PC-3 (cell line): ENCODE results near the gene CNTNAP2. TPM values are rescaled to one million over a fixed set of nuclear protein-coding genes. Genes with fewer than 3 reads are reported as not detected.

Experiments used
- ATAC-seq: fragments of 200-7000 bp; cut with Tn5 transposase; 2 replicates; pipeline ENCODE4 v1.9.1; 2020; ENCODE audit warnings: mild to moderate bottlenecking, moderate library complexity
- BruUV-seq: library from RNA; stranded (reverse); fragments of 400-500 nt; replicated peaks from 2 replicates; lab custom pipeline; 2021; lab: Mats Ljungman, UMichigan
- CTCF ChIA-PET: fragments of 300-600 bp; sonication (Branson Sonifier 250); formaldehyde crosslinking; loops from one replicate; lab custom pipeline; 2022; ENCODE audit warnings: antibody characterized with exemption; lab: Charles Lee
- POLR2A ChIA-PET: fragments of 300-600 bp; sonication (Branson Sonifier 250); formaldehyde crosslinking; loops from one replicate; lab custom pipeline; 2022; ENCODE audit warnings: antibody characterized with exemption; ENCODE audit not compliant: unreplicated experiment; lab: Charles Lee
- DNase-seq: peaks from one replicate; pipeline ENCODE4 v3.0.0-alpha.2; 2015
- H2AFZ ChIP-seq: fragments of 300-600 bp; sonication (generic); 2 replicates; pipeline ENCODE4 v1.6.0; 2016; ENCODE audit warnings: antibody characterized with exemption, low read length
- H3F3A ChIP-seq: fragments of 300-600 bp; sonication (generic); one replicate; pipeline ENCODE4 v1.6.0; 2017; ENCODE audit warnings: antibody characterized with exemption, low read length, control low read depth, mild to moderate bottlenecking; ENCODE audit not compliant: unreplicated experiment
- H3K27ac ChIP-seq: fragments of 300-600 bp; sonication (generic); 2 replicates; pipeline ENCODE4 v1.5.1; 2016; ENCODE audit warnings: mild to moderate bottlenecking, low read length
- H3K27me3 ChIP-seq: fragments of 300-600 bp; sonication (generic); 2 replicates; pipeline ENCODE4 v1.6.1; 2016; ENCODE audit warnings: low read length, mixed read lengths
- H3K36me3 ChIP-seq: fragments of 300-600 bp; sonication (generic); 2 replicates; pipeline ENCODE4 v1.6.1; 2016; ENCODE audit warnings: low read depth, mixed run types, low read length, mixed read lengths
- H3K4me1 ChIP-seq: fragments of 300-600 bp; sonication (generic); 2 replicates; pipeline ENCODE4 v1.5.1; 2016; ENCODE audit warnings: low read length; ENCODE audit not compliant: insufficient read depth
- H3K4me2 ChIP-seq: fragments of 300-600 bp; sonication (generic); 2 replicates; pipeline ENCODE4 v1.6.0; 2016; ENCODE audit warnings: low read length
- H3K4me3 ChIP-seq: fragments of 300-600 bp; sonication (generic); 2 replicates; pipeline ENCODE4 v1.5.1; 2016; ENCODE audit warnings: mild to moderate bottlenecking, low read length, mixed read lengths
- H3K79me2 ChIP-seq: fragments of 300-600 bp; sonication (generic); 2 replicates; pipeline ENCODE4 v1.6.1; 2017; ENCODE audit warnings: low read length, mixed read lengths
- H3K9ac ChIP-seq: fragments of 300-600 bp; sonication (generic); 2 replicates; pipeline ENCODE4 v1.6.0; 2016; ENCODE audit warnings: mild to moderate bottlenecking, low read length
- H3K9me2 ChIP-seq: fragments of 300-600 bp; sonication (generic); replicated peaks from 2 replicates; pipeline ENCODE4 v1.6.1; 2016; ENCODE audit warnings: mixed run types, low read length, mixed read lengths
- H3K9me3 ChIP-seq: fragments of 300-600 bp; sonication (generic); 2 replicates; pipeline ENCODE4 v1.6.1; 2016; ENCODE audit warnings: low read length, mixed read lengths
- H4K20me1 ChIP-seq: fragments of 300-600 bp; sonication (generic); 2 replicates; pipeline ENCODE4 v1.6.1; 2016; ENCODE audit warnings: low read length, mixed read lengths
- CTCF ChIP-seq: fragments of 300-600 bp; sonication (generic); conservative IDR thresholded peaks from 2 replicates; pipeline ENCODE4 v1.5.1; 2017; ENCODE audit warnings: antibody characterized with exemption, low read depth, mild to moderate bottlenecking, low read length
- EZH2 ChIP-seq: fragments of 300-600 bp; sonication (generic); IDR thresholded peaks from one replicate; pipeline ENCODE4 v1.6.1; 2017; ENCODE audit warnings: antibody characterized with exemption, mild to moderate bottlenecking, low read length; ENCODE audit not compliant: unreplicated experiment
- EZH2phosphoT487 ChIP-seq: fragments of 300-600 bp; sonication (generic); IDR thresholded peaks from 2 replicates; pipeline ENCODE4 v1.6.1; 2018; ENCODE audit warnings: mild to moderate bottlenecking, antibody characterized with exemption, low read length, borderline replicate concordance
- intact Hi-C: fragments of 100-400 bp; cut with micrococcal nuclease; formaldehyde crosslinking; loops from 2 replicates; pipeline ENCODE4 v1.9.0; 2023
- total RNA-seq: library from RNA; depleted of rRNA; stranded (reverse); fragments of >200 nt; gene quantifications from 2 replicates; pipeline ENCODE4 v1.2.3, GENCODE V29; 2014

Gene CNTNAP2
- total RNA-seq, 1 experiment from 2014 or later: 1.5 TPM

DNA sequence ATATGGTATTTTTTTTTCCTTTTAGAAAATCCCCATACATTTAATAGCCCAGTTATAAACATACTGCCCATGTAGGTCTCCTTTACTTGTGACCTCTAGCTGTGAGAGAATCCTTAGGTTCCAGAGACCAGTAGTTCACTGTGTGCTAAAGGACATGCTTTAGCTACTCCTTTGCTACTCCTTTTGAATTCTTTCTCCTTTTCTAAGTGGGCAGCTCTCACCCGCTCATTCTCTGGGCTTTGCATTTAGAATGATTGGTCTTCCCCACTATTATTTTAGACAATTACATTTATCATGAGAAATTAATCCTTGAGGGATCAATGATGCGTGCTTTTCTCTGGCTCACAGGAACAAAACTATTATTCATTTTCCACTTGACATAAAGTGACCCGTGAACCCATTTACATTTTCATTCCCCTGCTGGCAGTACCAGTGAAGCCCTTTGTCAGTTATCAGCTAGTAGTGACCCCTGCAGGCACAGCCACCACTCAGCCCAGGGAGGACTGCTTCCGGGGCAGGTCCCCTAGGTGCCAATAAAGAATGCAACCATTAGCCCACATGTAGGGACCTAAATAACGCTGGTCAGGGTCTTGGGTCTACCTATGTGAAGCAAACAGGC lies 844.3 kb downstream of the CNTNAP2 start:
- Histone ChIP-seq H4K20me1 (no peaks in the 10 kb centered on the region), H3K9me3 (no peaks in the 10 kb centered on the region), H3K36me3 (no peaks in the 10 kb centered on the region), H3K79me2 (no peaks in the 10 kb centered on the region), H3K9me2 (no peaks in the 10 kb centered on the region), H2AFZ (no peak overlapping the region), H3F3A (no peaks in the 10 kb centered on the region), H3K4me2 (no peak overlapping the region), H3K27me3 (no peaks in the 10 kb centered on the region), H3K9ac (no peak overlapping the region), H3K4me3 (no peak overlapping the region), H3K4me1 (0 out of 2 replicates have a peak, but pooled peaks cover 5% of the 10 kb centered on the region), H3K27ac (no peak overlapping the region)
- ATAC-seq (no peak), DNase-seq (no peak)
- intact Hi-C loops: no loop called here
- ChIA-PET POLR2A (no interaction called here), CTCF (no interaction called here)
- BruUV-seq: no TSS peak
- 0 out of 2 replicates have a peak, but pooled peaks have one; percentile 17 for TF ChIP-seq CTCF
- TF ChIP-seq EZH2: no peak

DNA sequence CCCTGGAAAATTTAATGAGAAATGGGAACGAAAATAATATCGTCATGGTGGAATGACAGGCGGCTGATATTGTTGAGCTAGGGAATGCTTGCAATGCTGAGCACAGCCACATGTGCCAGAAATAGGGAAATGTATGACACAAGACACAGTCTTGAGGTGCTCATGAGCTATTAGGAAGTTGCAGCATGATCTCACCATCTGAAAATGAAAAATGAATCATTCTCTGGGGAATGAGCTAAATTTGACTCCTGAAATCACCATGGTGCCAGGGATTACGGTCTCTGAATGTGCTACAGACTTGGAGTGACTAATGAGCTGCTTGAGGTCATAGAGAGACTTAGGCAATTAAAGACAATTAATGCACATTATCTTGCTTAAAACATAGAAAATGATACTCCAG lies 845.0 kb downstream of the CNTNAP2 start:
- peak; percentile 57 for DNase-seq
- H2AFZ ChIP-seq: no peak overlapping the region
- ChIA-PET CTCF (no interaction called here), POLR2A (no interaction called here)
- H3K4me2 ChIP-seq: no peak overlapping the region
- no TSS peak for BruUV-seq
- no peaks in the 10 kb centered on the region for H3F3A ChIP-seq
- no peak overlapping the region for H3K9ac ChIP-seq
- intact Hi-C loops: no loop called here
- no peak overlapping the region for H3K27ac ChIP-seq
- H3K4me1 ChIP-seq: 0 out of 2 replicates have a peak, but pooled peaks cover under 1% of the 10 kb centered on the region
- TF ChIP-seq EZH2 (no peak), EZH2phosphoT487 (no peak), CTCF (no peak)
- H3K9me2 ChIP-seq: no peaks in the 10 kb centered on the region
- no peaks in the 10 kb centered on the region for H3K27me3 ChIP-seq
- peak; percentile 59 for ATAC-seq
- H4K20me1 ChIP-seq: no peaks in the 10 kb centered on the region
- no peaks in the 10 kb centered on the region for H3K36me3 ChIP-seq
- no peaks in the 10 kb centered on the region for H3K9me3 ChIP-seq
- no peak overlapping the region for H3K4me3 ChIP-seq
- H3K79me2 ChIP-seq: no peaks in the 10 kb centered on the region

DNA sequence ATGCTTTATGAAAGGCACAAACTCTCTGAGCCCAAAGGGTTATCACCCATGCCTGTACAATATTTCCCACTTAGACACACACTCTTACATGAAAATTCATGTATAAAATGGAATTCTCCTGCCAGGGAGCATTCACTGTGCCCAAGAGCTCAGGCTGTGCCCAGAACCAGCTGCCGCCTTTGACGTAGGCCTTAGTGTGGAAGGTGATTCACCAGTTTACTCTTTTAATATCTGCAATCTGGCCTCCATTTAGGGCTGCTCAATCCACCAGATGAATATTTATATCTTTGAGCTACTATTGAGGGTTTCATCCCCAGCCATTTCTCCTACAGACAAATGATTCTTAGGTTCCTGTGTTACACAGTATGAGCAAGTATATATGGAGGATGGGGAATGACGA lies 849.7 kb downstream of the CNTNAP2 start:
- Histone ChIP-seq H2AFZ (no peak overlapping the region), H3K9ac (no peak overlapping the region), H3K4me2 (no peak overlapping the region), H3K27me3 (no peaks in the 10 kb centered on the region), H3K9me3 (no peaks in the 10 kb centered on the region), H4K20me1 (no peaks in the 10 kb centered on the region), H3K27ac (no peak overlapping the region), H3K79me2 (no peaks in the 10 kb centered on the region), H3K9me2 (no peaks in the 10 kb centered on the region), H3K4me1 (no peaks in the 10 kb centered on the region), H3K4me3 (no peak overlapping the region), H3K36me3 (no peaks in the 10 kb centered on the region), H3F3A (no peaks in the 10 kb centered on the region)
- BruUV-seq: no TSS peak
- CTCF ChIA-PET: no interaction called here
- DNase-seq (no peak), ATAC-seq (no peak)
- intact Hi-C loops: no loop called here
- POLR2A ChIA-PET: no interaction called here
- TF ChIP-seq EZH2phosphoT487: no peak
- no peak for TF ChIP-seq CTCF
- no peak for TF ChIP-seq EZH2
